GM12865 (cell line): ENCODE data around the gene RBM20.
"Not testable (repeated sequence)": the region's sequence is repeated elsewhere in the genome, so short reads cannot be mapped to it uniquely, and the experiment has no call there.

Experiments used
- DNase-seq: peaks from one replicate; pipeline ENCODE4 v3.0.0; 2010; ENCODE audit warnings: low read depth
- H3K4me3 ChIP-seq: 2 replicates; pipeline ENCODE4 v1.5.1; 2011; ENCODE audit warnings: mild to moderate bottlenecking, low read depth, low read length, control low read depth
- TF ChIP-seq, protein P1 (sequence below): IDR thresholded peaks from 2 replicates; pipeline ENCODE4 v1.5.1; 2011; ENCODE audit warnings: low read length, control low read depth, low read depth, inconsistent platforms; ENCODE audit not compliant: insufficient read depth; ENCODE audit errors: missing control alignments

The RBM20 gene

DNA sequence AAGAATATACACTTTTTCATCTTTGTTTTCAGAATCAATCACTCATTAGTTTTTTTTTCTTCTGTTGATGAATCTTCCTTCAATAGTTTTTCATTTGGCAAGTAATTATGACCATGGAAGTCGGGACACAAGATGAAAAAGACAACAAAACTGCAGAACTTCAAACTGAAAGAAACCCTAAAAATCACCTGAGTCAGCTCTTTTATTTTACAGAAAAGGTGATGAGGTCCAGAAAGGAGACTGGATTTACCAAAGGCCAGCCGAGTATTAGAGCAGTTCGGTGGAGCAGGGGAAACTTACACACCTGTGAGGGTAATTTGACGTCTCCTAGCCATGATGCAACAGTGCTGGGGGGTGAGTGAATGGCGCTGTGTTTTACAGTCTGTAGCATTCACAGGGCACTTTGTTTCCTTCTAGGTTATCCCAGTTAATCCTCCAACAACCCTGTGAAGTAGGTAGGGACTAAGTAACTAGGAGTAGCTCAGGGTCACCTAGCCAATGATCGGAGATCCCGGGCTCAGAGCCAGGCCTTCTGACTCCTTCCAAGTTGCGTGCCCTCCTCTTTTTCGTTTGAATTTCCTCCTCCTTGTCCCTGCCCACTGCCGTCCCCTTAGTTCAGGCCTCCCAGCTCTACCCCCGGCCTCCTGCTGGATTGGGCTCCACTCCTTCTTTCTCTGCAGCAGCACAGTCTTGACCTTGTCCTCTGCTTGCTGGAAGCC, 14.0 kb downstream of the RBM20 start:
- H3K4me3 ChIP-seq, result no peak overlapping the region
- TF ChIP-seq, protein P1, sequence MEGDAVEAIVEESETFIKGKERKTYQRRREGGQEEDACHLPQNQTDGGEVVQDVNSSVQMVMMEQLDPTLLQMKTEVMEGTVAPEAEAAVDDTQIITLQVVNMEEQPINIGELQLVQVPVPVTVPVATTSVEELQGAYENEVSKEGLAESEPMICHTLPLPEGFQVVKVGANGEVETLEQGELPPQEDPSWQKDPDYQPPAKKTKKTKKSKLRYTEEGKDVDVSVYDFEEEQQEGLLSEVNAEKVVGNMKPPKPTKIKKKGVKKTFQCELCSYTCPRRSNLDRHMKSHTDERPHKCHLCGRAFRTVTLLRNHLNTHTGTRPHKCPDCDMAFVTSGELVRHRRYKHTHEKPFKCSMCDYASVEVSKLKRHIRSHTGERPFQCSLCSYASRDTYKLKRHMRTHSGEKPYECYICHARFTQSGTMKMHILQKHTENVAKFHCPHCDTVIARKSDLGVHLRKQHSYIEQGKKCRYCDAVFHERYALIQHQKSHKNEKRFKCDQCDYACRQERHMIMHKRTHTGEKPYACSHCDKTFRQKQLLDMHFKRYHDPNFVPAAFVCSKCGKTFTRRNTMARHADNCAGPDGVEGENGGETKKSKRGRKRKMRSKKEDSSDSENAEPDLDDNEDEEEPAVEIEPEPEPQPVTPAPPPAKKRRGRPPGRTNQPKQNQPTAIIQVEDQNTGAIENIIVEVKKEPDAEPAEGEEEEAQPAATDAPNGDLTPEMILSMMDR, result no peak
- no peak for DNase-seq

DNA sequence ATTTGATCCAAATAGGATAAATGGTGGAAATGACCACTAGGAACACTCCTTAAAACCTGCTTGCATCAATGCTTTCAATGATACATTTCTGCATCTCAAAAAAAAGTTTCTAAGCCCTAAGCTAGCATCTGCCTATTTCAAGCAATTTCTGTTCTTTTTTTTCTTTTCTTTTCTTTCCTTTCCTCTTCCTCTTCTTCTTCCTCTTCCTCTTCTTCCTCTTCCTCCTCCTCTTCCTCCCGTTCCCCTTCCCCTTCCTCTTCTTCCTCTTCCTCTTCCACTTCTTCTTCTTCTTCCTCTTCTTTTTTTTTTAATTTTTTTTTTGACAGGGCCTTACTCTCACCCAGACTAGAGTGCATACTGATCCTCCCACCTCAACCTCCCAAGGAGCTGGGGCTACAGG, 15.4 kb downstream of the RBM20 start:
- TF ChIP-seq, protein P1, result no peak
- H3K4me3 ChIP-seq, result no peak overlapping the region
- no peak for DNase-seq

DNA sequence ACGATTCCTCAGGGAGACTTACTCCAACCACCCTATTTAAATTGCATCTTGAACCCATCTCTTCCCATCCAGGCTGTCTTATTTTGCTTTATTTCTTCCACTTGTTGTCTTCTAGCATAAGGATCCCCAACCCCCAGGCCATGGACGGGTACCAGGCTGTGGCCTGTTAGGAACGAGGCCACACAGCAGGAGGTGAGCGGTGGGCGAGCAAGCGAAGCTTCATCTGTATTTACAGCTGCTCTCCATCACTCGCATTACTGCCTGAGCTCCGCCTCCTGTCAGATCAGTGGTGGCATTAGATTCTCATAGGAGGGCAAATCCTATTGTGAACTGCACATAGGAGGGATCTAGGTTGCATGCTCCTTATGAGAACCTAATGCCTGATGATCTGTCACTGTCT, 16.2 kb downstream of the RBM20 start:
- not testable (repeated sequence) for DNase-seq, H3K4me3 ChIP-seq

DNA sequence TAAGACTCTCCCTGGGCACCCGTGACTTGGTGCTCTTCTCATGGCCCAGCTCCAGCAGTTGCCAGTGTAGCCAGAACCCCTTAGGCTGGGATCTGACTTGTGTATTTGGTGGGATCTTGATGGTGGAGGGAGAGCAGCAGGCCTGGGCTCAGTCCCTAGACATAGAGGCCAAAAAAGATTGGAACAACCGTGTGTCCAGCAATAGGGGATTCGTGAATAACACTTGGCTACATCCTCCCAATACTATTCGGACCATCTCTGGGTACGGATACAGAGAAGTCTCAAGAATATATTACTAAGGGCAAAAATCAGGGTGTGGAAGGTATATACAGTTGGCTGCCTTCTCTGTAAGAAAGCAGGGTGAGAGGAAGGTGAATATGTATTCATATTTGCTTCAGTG, 17.2 kb downstream of the RBM20 start:
- no peak overlapping the region for H3K4me3 ChIP-seq
- TF ChIP-seq, protein P1, result no peak
- no peak for DNase-seq

DNA sequence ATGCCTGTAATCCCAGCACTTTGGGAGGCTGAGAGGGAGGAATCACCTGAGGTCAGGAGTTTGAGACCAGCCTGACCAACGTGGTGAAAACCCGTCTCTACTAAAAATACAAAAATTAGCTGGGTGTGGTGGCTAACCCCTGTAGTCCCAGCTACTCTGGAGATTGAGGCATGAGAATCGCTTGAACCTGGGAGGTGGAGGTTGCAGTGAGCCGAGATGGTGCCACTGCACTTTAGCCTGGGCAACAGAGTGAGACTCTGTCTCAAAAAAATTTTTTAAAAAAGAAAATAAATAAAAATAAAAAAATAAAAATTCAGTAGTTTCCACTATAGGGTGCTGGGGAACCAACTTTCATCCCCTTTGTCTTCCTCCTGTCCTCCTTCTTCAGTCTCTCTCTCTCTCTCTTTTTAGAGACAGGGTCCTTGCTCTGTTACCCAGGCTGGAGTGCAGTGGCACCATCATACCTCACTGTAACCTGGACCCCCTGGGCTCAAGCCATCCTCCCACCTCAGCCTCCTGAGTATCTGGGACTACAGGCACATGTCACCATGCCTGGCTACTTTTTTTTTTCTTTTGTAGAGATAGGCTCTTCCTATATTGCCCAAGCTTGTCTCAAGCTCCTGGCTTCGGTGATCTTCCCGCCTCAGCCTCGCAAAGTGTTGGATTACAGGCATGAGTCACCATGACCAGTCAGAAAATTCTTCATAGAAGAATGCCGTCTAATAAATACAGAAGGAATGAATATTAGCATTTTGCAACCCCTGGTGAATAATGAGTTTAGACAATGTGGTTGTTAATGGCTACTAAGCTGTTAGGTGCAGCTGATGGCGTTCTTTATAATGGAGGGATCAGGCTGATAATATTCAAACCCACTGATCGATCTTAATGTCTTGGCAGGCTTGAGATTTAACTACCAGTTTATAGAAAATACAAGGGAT, 20.6 kb downstream of the RBM20 start:
- no peak for DNase-seq
- H3K4me3 ChIP-seq, result no peak overlapping the region
- TF ChIP-seq, protein P1, result no peak

DNA sequence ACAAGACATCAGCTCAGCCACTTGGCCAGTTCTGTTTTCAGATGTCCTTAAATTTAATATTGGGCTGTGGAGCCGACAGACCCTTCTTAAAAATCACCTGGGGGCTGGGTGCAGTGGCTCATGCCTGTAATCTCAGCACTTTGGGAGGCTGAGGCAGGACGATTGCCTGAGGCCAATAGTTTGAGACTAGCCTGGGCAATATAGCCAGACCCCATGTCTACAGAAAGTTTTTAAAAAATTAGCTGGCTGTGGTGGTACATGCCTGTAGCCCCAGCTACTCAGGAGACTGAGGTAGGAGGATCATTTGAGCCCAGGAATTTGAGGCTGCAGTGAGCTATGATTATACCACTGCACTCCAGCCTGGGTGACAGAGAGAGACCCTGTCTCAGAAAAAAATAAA, 22.1 kb downstream of the RBM20 start:
- not testable (repeated sequence) for H3K4me3 ChIP-seq, DNase-seq

DNA sequence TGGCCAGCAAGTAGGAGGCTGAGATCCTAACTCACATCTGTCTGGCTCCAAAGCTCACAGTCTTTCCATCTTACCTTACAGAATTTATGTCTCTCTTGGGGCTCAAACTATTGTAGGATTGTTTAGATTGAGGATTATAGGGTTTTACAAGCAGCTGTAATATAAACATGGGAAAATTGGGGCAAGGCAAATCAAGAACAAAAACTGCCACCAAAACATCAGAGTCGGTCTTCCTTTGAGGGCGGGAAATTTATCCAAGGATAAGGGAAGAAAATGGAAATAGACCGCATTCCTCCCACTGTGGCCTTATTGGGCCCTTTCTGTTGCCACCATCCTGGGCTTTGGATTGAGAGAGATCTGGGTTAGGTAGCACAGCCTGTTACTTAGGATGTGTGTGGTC, 22.5 kb downstream of the RBM20 start:
- DNase-seq, result no peak
- TF ChIP-seq, protein P1, result no peak
- H3K4me3 ChIP-seq, result no peak overlapping the region
